ENCODE measurements around the gene SPTBN1.

SPTBN1 gene

GRCh38 chr2:54499661-54500060 lies 43.5 kb downstream of the SPTBN1 start:
- H2AFZ ChIP-seq (ENCODE audit: low read length) = no peak overlapping the region
- no peaks in the 10 kb centered on the region for H3K79me2 ChIP-seq (ENCODE audit: insufficient read depth, low read length)
- H3K9me3 ChIP-seq (ENCODE audit: insufficient read depth, low read depth, low read length) = no peaks in the 10 kb centered on the region
- no peaks in the 10 kb centered on the region for H3K27me3 ChIP-seq (ENCODE audit: insufficient read depth, low read length, poor library complexity, severe bottlenecking)
- H3K4me1 ChIP-seq (ENCODE audit: insufficient read depth, low read length, poor library complexity, severe bottlenecking) = peaks cover 20% of the 10 kb centered on the region
- H3K9ac ChIP-seq (ENCODE audit: low read depth, low read length, poor library complexity, severe bottlenecking) = no peak overlapping the region
- no peak overlapping the region for H3K4me2 ChIP-seq (ENCODE audit: low read depth, low read length, poor library complexity, severe bottlenecking)
- H4K20me1 ChIP-seq (ENCODE audit: insufficient read depth, low read length, poor library complexity, severe bottlenecking) = no peaks in the 10 kb centered on the region
- no peaks in the 10 kb centered on the region for H3F3A ChIP-seq (ENCODE audit: low read depth)
- H3K9me2 ChIP-seq (replicated peaks; ENCODE audit: low read depth, low read length) = no peaks in the 10 kb centered on the region
- TF ChIP-seq EZH2phosphoT487 (IDR thresholded peaks at IDR 0.05; ENCODE audit: borderline replicate concordance) (no peak), CTCF (conservative IDR thresholded peaks at IDR 0.05; ENCODE audit: low read length) (no peak)
- H3K36me3 ChIP-seq (ENCODE audit: insufficient read depth, low read length) = no peaks in the 10 kb centered on the region
- no peak overlapping the region for H3K4me3 ChIP-seq (ENCODE audit: low read length, poor library complexity, severe bottlenecking)

GRCh38 chr2:54500404-54501205 lies 44.5 kb downstream of the SPTBN1 start:
- Histone ChIP-seq H3K4me3 (ENCODE audit: low read length, poor library complexity, severe bottlenecking) (no peak overlapping the region), H3K9me3 (ENCODE audit: insufficient read depth, low read depth, low read length) (no peaks in the 10 kb centered on the region), H3K4me2 (ENCODE audit: low read depth, low read length, poor library complexity, severe bottlenecking) (no peak overlapping the region), H3K9me2 (replicated peaks; ENCODE audit: low read depth, low read length) (no peaks in the 10 kb centered on the region), H2AFZ (ENCODE audit: low read length) (no peak overlapping the region), H3K79me2 (ENCODE audit: insufficient read depth, low read length) (no peaks in the 10 kb centered on the region), H4K20me1 (ENCODE audit: insufficient read depth, low read length, poor library complexity, severe bottlenecking) (no peaks in the 10 kb centered on the region), H3K9ac (ENCODE audit: low read depth, low read length, poor library complexity, severe bottlenecking) (no peak overlapping the region), H3F3A (ENCODE audit: low read depth) (no peaks in the 10 kb centered on the region), H3K27me3 (ENCODE audit: insufficient read depth, low read length, poor library complexity, severe bottlenecking) (no peaks in the 10 kb centered on the region), H3K36me3 (ENCODE audit: insufficient read depth, low read length) (no peaks in the 10 kb centered on the region), H3K4me1 (ENCODE audit: insufficient read depth, low read length, poor library complexity, severe bottlenecking) (peaks cover 20% of the 10 kb centered on the region)
- no peak for TF ChIP-seq CTCF (conservative IDR thresholded peaks at IDR 0.05; ENCODE audit: low read length)
- TF ChIP-seq EZH2phosphoT487 (IDR thresholded peaks at IDR 0.05; ENCODE audit: borderline replicate concordance) = no peak

GRCh38 chr2:54502731-54503130 lies 46.6 kb downstream of the SPTBN1 start:
- H3K4me2 ChIP-seq (ENCODE audit: low read depth, low read length, poor library complexity, severe bottlenecking) = no peak overlapping the region
- no peak overlapping the region for H3K9ac ChIP-seq (ENCODE audit: low read depth, low read length, poor library complexity, severe bottlenecking)
- H3K9me3 ChIP-seq (ENCODE audit: insufficient read depth, low read depth, low read length) = no peaks in the 10 kb centered on the region
- H3K9me2 ChIP-seq (replicated peaks; ENCODE audit: low read depth, low read length) = no peaks in the 10 kb centered on the region
- no peaks in the 10 kb centered on the region for H3K79me2 ChIP-seq (ENCODE audit: insufficient read depth, low read length)
- no peaks in the 10 kb centered on the region for H3K27me3 ChIP-seq (ENCODE audit: insufficient read depth, low read length, poor library complexity, severe bottlenecking)
- H3K4me3 ChIP-seq (ENCODE audit: low read length, poor library complexity, severe bottlenecking) = no peak overlapping the region
- H3K4me1 ChIP-seq (ENCODE audit: insufficient read depth, low read length, poor library complexity, severe bottlenecking) = peaks cover 5% of the 10 kb centered on the region
- no peaks in the 10 kb centered on the region for H3F3A ChIP-seq (ENCODE audit: low read depth)
- H3K36me3 ChIP-seq (ENCODE audit: insufficient read depth, low read length) = no peaks in the 10 kb centered on the region
- H4K20me1 ChIP-seq (ENCODE audit: insufficient read depth, low read length, poor library complexity, severe bottlenecking) = no peaks in the 10 kb centered on the region
- TF ChIP-seq CTCF (conservative IDR thresholded peaks at IDR 0.05; ENCODE audit: low read length) (no peak), EZH2phosphoT487 (IDR thresholded peaks at IDR 0.05; ENCODE audit: borderline replicate concordance) (no peak)
- H2AFZ ChIP-seq (ENCODE audit: low read length) = no peak overlapping the region
